HFFc6 (cell line): ENCODE measurements around the gene LYPD8. TPM values are rescaled to one million over a fixed set of nuclear protein-coding genes. Genes with fewer than 3 reads are reported as not detected.

Source experiments
- DNase-seq: peaks from one replicate; pipeline ENCODE4 v3.0.0-alpha.2; 2018
- H3K27ac Mint-ChIP-seq: 2 replicates; pipeline ENCODE4 v1.8.0; 2020; ENCODE audit warnings: mild to moderate bottlenecking, mixed read lengths
- H3K27me3 Mint-ChIP-seq: 2 replicates; pipeline ENCODE4 v1.8.0; 2021; ENCODE audit warnings: mild to moderate bottlenecking, moderate library complexity, mixed read lengths; ENCODE audit not compliant: insufficient read depth
- H3K36me3 Mint-ChIP-seq: 2 replicates; pipeline ENCODE4 v1.8.0; 2021; ENCODE audit warnings: low read depth, mixed read lengths
- H3K4me1 Mint-ChIP-seq: 2 replicates; pipeline ENCODE4 v1.8.0; 2020; ENCODE audit warnings: low read depth, mixed read lengths
- H3K4me3 Mint-ChIP-seq: 2 replicates; pipeline ENCODE4 v1.8.0; 2020; ENCODE audit warnings: mild to moderate bottlenecking, moderate library complexity, mixed read lengths
- H3K9me3 Mint-ChIP-seq: 2 replicates; pipeline ENCODE4 v1.8.0; 2020; ENCODE audit warnings: mild to moderate bottlenecking, mixed read lengths
- total RNA-seq, 6 experiments: library from RNA; stranded (reverse); fragmentation: NEBNext Ultra II Directional; extraction: Animal tissue kit (Norgen Biotek cat#: 25700); gene quantifications; 2 replicates in 1 of 6; 3 replicates in 5 of 6; pipeline ENCODE4 v1.2.3, GENCODE V29; 2021
- TF ChIP-seq, protein P1 (sequence below): fragments of 200-600 bp; sonication (generic); IDR thresholded peaks from 2 replicates; pipeline ENCODE4 v1.5.0; 2021; ENCODE audit warnings: antibody characterized with exemption, mild to moderate bottlenecking

The LYPD8 gene
- total RNA-seq, 6 experiments from 2014 or later, result 0.14 to 0.58 (median 0.25) TPM; not detected in 2

GRCh38 chr1:248756636-248757035, 1.1 kb upstream of the LYPD8 start:
- no peaks in the 10 kb centered on the region for H3K36me3 Mint-ChIP-seq
- TF ChIP-seq, protein P1, sequence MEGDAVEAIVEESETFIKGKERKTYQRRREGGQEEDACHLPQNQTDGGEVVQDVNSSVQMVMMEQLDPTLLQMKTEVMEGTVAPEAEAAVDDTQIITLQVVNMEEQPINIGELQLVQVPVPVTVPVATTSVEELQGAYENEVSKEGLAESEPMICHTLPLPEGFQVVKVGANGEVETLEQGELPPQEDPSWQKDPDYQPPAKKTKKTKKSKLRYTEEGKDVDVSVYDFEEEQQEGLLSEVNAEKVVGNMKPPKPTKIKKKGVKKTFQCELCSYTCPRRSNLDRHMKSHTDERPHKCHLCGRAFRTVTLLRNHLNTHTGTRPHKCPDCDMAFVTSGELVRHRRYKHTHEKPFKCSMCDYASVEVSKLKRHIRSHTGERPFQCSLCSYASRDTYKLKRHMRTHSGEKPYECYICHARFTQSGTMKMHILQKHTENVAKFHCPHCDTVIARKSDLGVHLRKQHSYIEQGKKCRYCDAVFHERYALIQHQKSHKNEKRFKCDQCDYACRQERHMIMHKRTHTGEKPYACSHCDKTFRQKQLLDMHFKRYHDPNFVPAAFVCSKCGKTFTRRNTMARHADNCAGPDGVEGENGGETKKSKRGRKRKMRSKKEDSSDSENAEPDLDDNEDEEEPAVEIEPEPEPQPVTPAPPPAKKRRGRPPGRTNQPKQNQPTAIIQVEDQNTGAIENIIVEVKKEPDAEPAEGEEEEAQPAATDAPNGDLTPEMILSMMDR, result no peak
- H3K27me3 Mint-ChIP-seq, result no peaks in the 10 kb centered on the region; the same call in none of the 2 replicates
- DNase-seq, result no peak
- no peak overlapping the region for H3K27ac Mint-ChIP-seq
- H3K4me3 Mint-ChIP-seq, result no peak overlapping the region
- H3K9me3 Mint-ChIP-seq, result peaks cover 11% of the 10 kb centered on the region; the same call in 1 of the 2 replicates
- no peaks in the 10 kb centered on the region for H3K4me1 Mint-ChIP-seq

DNA sequence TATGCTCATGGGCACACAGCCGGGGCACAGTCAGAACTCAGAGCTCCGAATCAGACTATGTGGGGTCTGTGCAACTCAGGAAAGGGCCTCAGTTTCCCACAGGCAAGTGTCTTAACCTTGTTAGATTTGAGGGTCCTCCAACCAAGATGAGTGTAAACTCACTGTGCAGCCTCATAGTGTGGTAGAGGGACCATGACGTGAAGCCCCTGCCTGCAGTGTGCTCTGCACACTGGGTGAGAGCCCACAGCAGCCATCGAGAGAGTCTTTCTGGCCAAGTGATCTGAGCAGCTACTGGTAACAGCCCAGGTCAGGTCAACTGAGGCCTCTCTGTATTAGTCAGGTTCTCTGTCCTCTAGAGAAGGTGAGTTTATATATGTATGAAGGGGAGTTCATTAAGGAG, 592 bp upstream of the LYPD8 start:
- Mint-ChIP-seq H3K4me3 (no peak overlapping the region), H3K27me3 (no peaks in the 10 kb centered on the region; the same call in none of the 2 replicates), H3K4me1 (no peaks in the 10 kb centered on the region), H3K36me3 (no peaks in the 10 kb centered on the region), H3K9me3 (peaks cover 7% of the 10 kb centered on the region; the same call in 1 of the 2 replicates), H3K27ac (no peak overlapping the region)
- DNase-seq, result no peak
- TF ChIP-seq, protein P1, result no peak

- Mint-ChIP-seq H3K36me3 (no peaks in the 10 kb centered on the region), H3K4me1 (no peaks in the 10 kb centered on the region), H3K9me3 (no peaks in the 10 kb centered on the region), H3K4me3 (no peak overlapping the region), H3K27ac (no peak overlapping the region), H3K27me3 (no peaks in the 10 kb centered on the region; the same call in 1 of the 2 replicates)
- no peak for DNase-seq
- TF ChIP-seq, protein P1, result no peak
Measured at GRCh38 chr1:248753708-248754280, 1.8 kb downstream of the LYPD8 start.

GRCh38 chr1:248753029-248753594, 2.4 kb downstream of the LYPD8 start:
- Mint-ChIP-seq H3K36me3 (no peaks in the 10 kb centered on the region), H3K4me3 (no peak overlapping the region), H3K9me3 (no peaks in the 10 kb centered on the region), H3K27ac (no peak overlapping the region), H3K27me3 (no peaks in the 10 kb centered on the region; the same call in 1 of the 2 replicates), H3K4me1 (no peaks in the 10 kb centered on the region)
- no peak for DNase-seq
- TF ChIP-seq, protein P1, result no peak

GRCh38 chr1:248752161-248753028, 3.2 kb downstream of the LYPD8 start:
- no peaks in the 10 kb centered on the region for H3K36me3 Mint-ChIP-seq
- H3K27me3 Mint-ChIP-seq, result no peaks in the 10 kb centered on the region; the same call in 1 of the 2 replicates
- DNase-seq, result no peak
- TF ChIP-seq, protein P1, result no peak
- H3K27ac Mint-ChIP-seq, result no peak overlapping the region
- H3K9me3 Mint-ChIP-seq, result no peaks in the 10 kb centered on the region
- no peak overlapping the region for H3K4me3 Mint-ChIP-seq
- no peaks in the 10 kb centered on the region for H3K4me1 Mint-ChIP-seq
